Glomerular endothelial cell (primary cell): ENCODE results near the gene PREX1. TPM values are rescaled to one million over a fixed set of nuclear protein-coding genes. Genes with fewer than 3 reads are reported as not detected.

Experiments
- total RNA-seq: library from RNA; depleted of rRNA; stranded (reverse); fragments of >200 nt; gene quantifications from 2 replicates; pipeline ENCODE4 v1.2.3, GENCODE V29; 2015

PREX1 gene
- total RNA-seq, 1 donor from 2014 or later = 105 TPM

Other genes starting within 250 kb of the PREX1 start
- 29.7 and 31.9 TPM in 2 replicates for gene ARFGEF2, start 93.7 kb upstream of the PREX1 start, total RNA-seq
- gene CSE1L, start 218.3 kb upstream of the PREX1 start, total RNA-seq = 71.4 and 83.8 TPM in 2 replicates